HUES6 (cell line): ENCODE data around the gene TCAP.

ENCODE experiments used
- H3K27ac ChIP-seq: 2 replicates; pipeline ENCODE4 v1.7.0; 2013; ENCODE audit warnings: low read depth, mild to moderate bottlenecking, low read length, inconsistent platforms
- H3K27me3 ChIP-seq: 2 replicates; pipeline ENCODE4 v1.6.1; 2013; ENCODE audit warnings: low read length; ENCODE audit not compliant: control insufficient read depth, insufficient read depth
- H3K36me3 ChIP-seq: 2 replicates; pipeline ENCODE4 v1.6.1; 2013; ENCODE audit warnings: low read length; ENCODE audit not compliant: control insufficient read depth, insufficient read depth
- H3K4me1 ChIP-seq: 2 replicates; pipeline ENCODE4 v1.6.1; 2013; ENCODE audit warnings: low read length; ENCODE audit not compliant: control insufficient read depth, insufficient read depth
- H3K4me3 ChIP-seq: 2 replicates; pipeline ENCODE4 v1.5.1; 2013; ENCODE audit warnings: low read depth, low read length
- H3K9ac ChIP-seq: one replicate; pipeline ENCODE4 v1.6.1; 2013; ENCODE audit warnings: mild to moderate bottlenecking, low read length
- H3K9me3 ChIP-seq: 2 replicates; pipeline ENCODE4 v1.6.1; 2013; ENCODE audit warnings: low read depth, low read length; ENCODE audit not compliant: control insufficient read depth, insufficient read depth

The TCAP gene

GRCh38 chr17:39679521-39680192 lies 14.5 kb downstream of the TCAP start:
- Histone ChIP-seq H3K27me3 (no peaks in the 10 kb centered on the region), H3K27ac (no peak overlapping the region), H3K4me1 (peaks cover 16% of the 10 kb centered on the region), H3K4me3 (no peak overlapping the region), H3K9me3 (no peaks in the 10 kb centered on the region), H3K36me3 (peaks cover 24% of the 10 kb centered on the region; the same call in 1 of the 2 replicates), H3K9ac (no peak overlapping the region)

- Histone ChIP-seq H3K9ac (no peak overlapping the region), H3K27me3 (no peaks in the 10 kb centered on the region), H3K4me3 (no peak overlapping the region), H3K4me1 (peaks cover 3% of the 10 kb centered on the region; the same call in 1 of the 2 replicates), H3K9me3 (no peaks in the 10 kb centered on the region), H3K27ac (no peak overlapping the region), H3K36me3 (peaks cover 20% of the 10 kb centered on the region; the same call in 1 of the 2 replicates)
Observed at GRCh38 chr17:39683295-39683939, 18.3 kb downstream of the TCAP start.

- H3K27me3 ChIP-seq, result no peaks in the 10 kb centered on the region
- H3K4me1 ChIP-seq, result peaks cover 12% of the 10 kb centered on the region
- no peak overlapping the region for H3K27ac ChIP-seq
- no peak overlapping the region for H3K9ac ChIP-seq
- H3K4me3 ChIP-seq, result no peak overlapping the region
- peaks cover 17% of the 10 kb centered on the region; the same call in 1 of the 2 replicates for H3K36me3 ChIP-seq
- no peaks in the 10 kb centered on the region for H3K9me3 ChIP-seq
Observed at GRCh38 chr17:39684369-39685192, 19.4 kb downstream of the TCAP start.

DNA sequence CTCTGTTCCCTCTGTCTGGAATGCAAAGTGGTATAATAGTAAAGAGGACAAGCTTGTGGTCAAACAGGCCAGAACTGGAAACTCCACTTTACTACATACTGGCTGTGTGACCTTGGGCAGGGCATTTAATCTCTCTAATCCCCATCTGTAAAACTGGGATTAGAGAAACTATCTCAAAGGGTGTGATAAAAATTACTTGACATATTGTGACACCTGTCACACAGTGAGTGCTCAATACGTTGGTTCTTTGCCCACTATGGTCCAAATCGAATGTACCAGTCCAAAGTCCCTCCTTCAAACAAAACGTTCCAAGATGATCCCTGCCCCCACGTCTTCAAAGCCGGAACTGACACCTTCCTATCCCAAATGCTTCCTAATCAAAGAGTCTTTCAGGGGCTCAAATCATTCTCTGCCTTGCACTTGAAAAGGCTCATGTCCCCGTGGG lies 22.0 kb downstream of the TCAP start:
- Histone ChIP-seq H3K27ac (peak overlapping the region; percentile 99), H3K9me3 (no peaks in the 10 kb centered on the region), H3K27me3 (no peaks in the 10 kb centered on the region), H3K4me3 (peak overlapping the region; percentile 90), H3K4me1 (peaks cover 24% of the 10 kb centered on the region), H3K36me3 (peaks cover 9% of the 10 kb centered on the region; the same call in 1 of the 2 replicates), H3K9ac (peak overlapping the region; percentile 92)

GRCh38 chr17:39687546-39688474 lies 22.7 kb downstream of the TCAP start, which contains the start of gene PGAP3:
TSS of gene PGAP3 (minus strand) at chr17:39688057. CDS start at chr17:39688014, 43 bp downstream.
- Histone ChIP-seq H3K9ac (peak within 1 kb of the TSS; percentile 92), H3K27ac (peak within 1 kb of the TSS; percentile 99), H3K27me3 (no peaks in the 10 kb centered on the region), H3K36me3 (peaks cover 9% of the 10 kb centered on the region; the same call in 1 of the 2 replicates), H3K4me3 (peak within 1 kb of the TSS; percentile 90), H3K9me3 (no peaks in the 10 kb centered on the region), H3K4me1 (peaks cover 24% of the 10 kb centered on the region)

GRCh38 chr17:39688475-39688835 lies 23.3 kb downstream of the TCAP start:
- H3K9me3 ChIP-seq, result no peaks in the 10 kb centered on the region

DNA sequence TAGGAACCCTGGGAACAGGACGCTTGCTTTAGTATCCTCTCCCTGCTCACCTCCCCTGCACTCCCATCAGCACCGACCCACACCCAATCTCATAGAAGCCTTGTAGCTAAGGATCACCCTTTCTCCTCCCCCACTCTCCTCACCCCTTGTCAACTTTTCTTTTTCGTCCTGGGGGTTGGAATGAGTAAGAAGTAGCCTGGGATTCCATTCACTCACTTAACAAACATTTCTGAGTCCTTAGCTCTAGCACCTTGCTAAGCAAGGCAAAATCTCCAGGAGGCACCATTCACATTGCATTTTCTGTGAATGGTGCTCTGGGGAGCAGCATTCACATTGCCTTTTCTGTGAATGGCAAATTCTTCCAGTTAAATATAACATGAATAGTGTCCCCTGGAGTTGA lies 23.8 kb downstream of the TCAP start:
- no peaks in the 10 kb centered on the region for H3K9me3 ChIP-seq
- peaks cover 3% of the 10 kb centered on the region; the same call in 1 of the 2 replicates for H3K36me3 ChIP-seq
- H3K27me3 ChIP-seq, result no peaks in the 10 kb centered on the region
- H3K4me1 ChIP-seq, result peaks cover 24% of the 10 kb centered on the region
- peak overlapping the region; percentile 90 for H3K4me3 ChIP-seq
- peak overlapping the region; percentile 99 for H3K27ac ChIP-seq
- peak overlapping the region; percentile 92 for H3K9ac ChIP-seq

More at GRCh38 chr17:39688475-39688835, 23.3 kb downstream of the TCAP start:
- Histone ChIP-seq H3K9ac (peak overlapping the region; percentile 92), H3K4me1 (peaks cover 24% of the 10 kb centered on the region), H3K27ac (peak overlapping the region; percentile 99), H3K36me3 (peaks cover 4% of the 10 kb centered on the region; the same call in 1 of the 2 replicates), H3K4me3 (peak overlapping the region; percentile 90), H3K27me3 (no peaks in the 10 kb centered on the region)

DNA sequence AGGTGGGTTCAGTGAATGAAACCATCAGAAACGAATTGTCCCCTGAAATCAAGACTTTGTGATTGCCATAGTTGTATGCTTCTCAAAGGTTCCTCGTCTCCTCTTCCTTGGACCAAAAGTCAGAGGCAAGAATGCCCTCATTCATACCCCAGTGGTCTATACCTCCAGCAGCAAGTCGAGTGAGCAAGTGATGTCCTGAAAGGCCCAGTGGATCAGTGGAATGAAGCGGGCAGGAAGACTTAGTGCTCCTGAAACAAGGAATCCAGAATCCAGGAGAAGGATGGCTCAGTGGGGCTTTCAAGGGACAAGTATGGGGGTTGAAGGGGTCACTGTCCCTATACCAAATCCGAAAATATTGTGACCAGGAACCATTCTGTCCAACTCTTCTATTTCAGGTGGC lies 29.4 kb downstream of the TCAP start:
- Histone ChIP-seq H3K9ac (no peak overlapping the region), H3K27ac (no peak overlapping the region), H3K36me3 (no peaks in the 10 kb centered on the region), H3K9me3 (no peaks in the 10 kb centered on the region), H3K4me1 (peaks cover 40% of the 10 kb centered on the region), H3K27me3 (no peaks in the 10 kb centered on the region), H3K4me3 (no peak overlapping the region)

DNA sequence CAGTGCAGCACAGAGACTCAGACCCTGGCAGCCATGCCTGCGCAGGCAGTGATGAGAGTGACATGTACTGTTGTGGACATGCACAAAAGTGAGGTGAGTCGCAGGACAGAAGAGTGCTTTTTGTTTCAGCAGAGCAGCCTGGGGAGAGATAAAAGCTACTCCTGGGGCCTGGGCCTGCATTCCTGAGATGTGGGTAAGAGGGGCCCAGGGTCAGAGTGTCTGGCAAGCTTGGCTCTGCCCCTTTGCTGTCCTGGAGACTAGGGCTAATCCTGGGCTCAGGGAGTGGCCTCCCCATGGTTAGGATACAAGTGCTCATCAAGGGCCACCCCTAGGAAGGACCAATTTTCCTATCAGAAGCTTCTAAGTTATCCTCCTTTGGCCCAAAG lies 29.9 kb downstream of the TCAP start:
- Histone ChIP-seq H3K4me1 (peaks cover 38% of the 10 kb centered on the region), H3K4me3 (no peak overlapping the region), H3K27ac (no peak overlapping the region), H3K27me3 (no peaks in the 10 kb centered on the region), H3K9ac (peak overlapping the region; percentile 54), H3K36me3 (no peaks in the 10 kb centered on the region), H3K9me3 (no peaks in the 10 kb centered on the region)

GRCh38 chr17:39696731-39697130 lies 31.6 kb downstream of the TCAP start:
- Histone ChIP-seq H3K36me3 (no peaks in the 10 kb centered on the region), H3K9me3 (no peaks in the 10 kb centered on the region), H3K4me3 (peak overlapping the region; percentile 32; the same call in 1 of the 2 replicates), H3K4me1 (peaks cover 36% of the 10 kb centered on the region), H3K9ac (no peak overlapping the region), H3K27ac (no peak overlapping the region), H3K27me3 (no peaks in the 10 kb centered on the region)
